ENCODE data around the gene ALK. TPM values are rescaled to one million over a fixed set of nuclear protein-coding genes. Genes with fewer than 3 reads are reported as not detected.

ALK gene
- total RNA-seq = not detected

DNA sequence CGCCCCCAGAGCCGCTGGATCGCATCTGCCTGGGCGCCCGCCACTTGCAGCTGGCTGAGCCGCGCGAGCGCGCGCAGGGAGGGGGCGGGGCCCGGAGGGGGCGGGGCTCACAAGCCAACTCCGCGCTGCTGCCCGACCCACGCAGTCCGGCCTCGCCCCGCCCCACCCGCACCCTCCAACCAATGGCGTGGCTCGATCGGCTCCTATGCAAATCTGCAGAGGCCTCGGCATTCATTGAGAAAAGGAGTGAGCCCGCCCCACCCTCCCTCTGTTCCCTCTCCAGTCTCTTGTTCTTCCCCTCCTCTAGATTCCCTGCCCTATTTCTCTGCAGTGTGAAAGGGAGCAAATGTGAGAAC, at the start of gene ALK:
TSS of gene ALK (minus strand) at position 27 of the 356 bp plus-strand sequence. CDS start 927 bp downstream, outside the sequence.
- H3K27me3 Mint-ChIP-seq = peaks cover 51% of the 10 kb centered on the region
- CTCF ChIA-PET = interaction anchor here (0.9 to 6.8 kb wide), 7 partner anchors 10 to 209 kb away, joined by 3 to 67 read pairs (median 3); no protein-coding TSS in a partner anchor
- no peak within 1 kb of the TSS for H3K4me3 Mint-ChIP-seq
- H3K36me3 Mint-ChIP-seq (ENCODE audit: low read depth) = no peaks in the 10 kb centered on the region
- DNase-seq (peak; percentile 82), ATAC-seq (peak; percentile 93)
- POLR2A ChIA-PET = interaction anchor here (1.2 kb wide), 1 partner anchor 10 kb away, joined by 3 read pairs; no protein-coding TSS in a partner anchor
- no peak within 1 kb of the TSS for H3K27ac Mint-ChIP-seq
- H3K4me1 Mint-ChIP-seq (ENCODE audit: low read depth) = peaks cover 8% of the 10 kb centered on the region
- TF ChIP-seq, protein P1, sequence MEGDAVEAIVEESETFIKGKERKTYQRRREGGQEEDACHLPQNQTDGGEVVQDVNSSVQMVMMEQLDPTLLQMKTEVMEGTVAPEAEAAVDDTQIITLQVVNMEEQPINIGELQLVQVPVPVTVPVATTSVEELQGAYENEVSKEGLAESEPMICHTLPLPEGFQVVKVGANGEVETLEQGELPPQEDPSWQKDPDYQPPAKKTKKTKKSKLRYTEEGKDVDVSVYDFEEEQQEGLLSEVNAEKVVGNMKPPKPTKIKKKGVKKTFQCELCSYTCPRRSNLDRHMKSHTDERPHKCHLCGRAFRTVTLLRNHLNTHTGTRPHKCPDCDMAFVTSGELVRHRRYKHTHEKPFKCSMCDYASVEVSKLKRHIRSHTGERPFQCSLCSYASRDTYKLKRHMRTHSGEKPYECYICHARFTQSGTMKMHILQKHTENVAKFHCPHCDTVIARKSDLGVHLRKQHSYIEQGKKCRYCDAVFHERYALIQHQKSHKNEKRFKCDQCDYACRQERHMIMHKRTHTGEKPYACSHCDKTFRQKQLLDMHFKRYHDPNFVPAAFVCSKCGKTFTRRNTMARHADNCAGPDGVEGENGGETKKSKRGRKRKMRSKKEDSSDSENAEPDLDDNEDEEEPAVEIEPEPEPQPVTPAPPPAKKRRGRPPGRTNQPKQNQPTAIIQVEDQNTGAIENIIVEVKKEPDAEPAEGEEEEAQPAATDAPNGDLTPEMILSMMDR (IDR thresholded peaks at IDR 0.05) = no peak
- intact Hi-C loops (cut with micrococcal nuclease) = loop anchor here (5.0 kb wide), 1 partner anchor 151 kb away; no protein-coding TSS in a partner anchor
- H3K9me3 Mint-ChIP-seq = no peaks in the 10 kb centered on the region

DNA sequence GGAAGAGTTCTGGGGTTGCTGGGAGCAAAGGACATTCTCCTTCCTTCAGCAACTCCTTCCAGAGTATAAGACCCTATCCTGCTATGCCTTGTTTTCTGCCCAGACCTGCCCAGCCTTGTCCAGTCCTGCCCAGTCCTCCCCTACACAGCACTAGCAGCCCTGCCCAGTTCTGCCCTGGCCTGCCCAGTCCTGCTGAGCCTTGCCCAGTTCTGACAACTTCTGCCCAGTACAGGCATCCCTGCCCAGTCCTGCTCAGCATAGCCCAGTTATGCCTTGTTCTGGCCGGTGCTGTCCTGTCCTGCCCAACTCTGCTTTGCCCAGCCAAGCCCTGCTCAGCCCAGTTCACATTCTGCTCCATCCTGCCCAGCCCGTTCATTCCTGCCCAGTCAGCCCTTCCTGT, 44.9 kb upstream of the ALK start:
- peaks cover 13% of the 10 kb centered on the region for H3K27me3 Mint-ChIP-seq
- TF ChIP-seq, protein P1 (IDR thresholded peaks at IDR 0.05) = no peak
- DNase-seq = no peak
- no peaks in the 10 kb centered on the region for H3K4me1 Mint-ChIP-seq (ENCODE audit: low read depth)
- ChIA-PET CTCF (no interaction called here), POLR2A (no interaction called here)
- ATAC-seq = no peak
- no peak overlapping the region for H3K4me3 Mint-ChIP-seq
- H3K27ac Mint-ChIP-seq = no peak overlapping the region
- no peaks in the 10 kb centered on the region for H3K36me3 Mint-ChIP-seq (ENCODE audit: low read depth)
- H3K9me3 Mint-ChIP-seq = no peaks in the 10 kb centered on the region
- intact Hi-C loops (cut with micrococcal nuclease) = no loop called here

DNA sequence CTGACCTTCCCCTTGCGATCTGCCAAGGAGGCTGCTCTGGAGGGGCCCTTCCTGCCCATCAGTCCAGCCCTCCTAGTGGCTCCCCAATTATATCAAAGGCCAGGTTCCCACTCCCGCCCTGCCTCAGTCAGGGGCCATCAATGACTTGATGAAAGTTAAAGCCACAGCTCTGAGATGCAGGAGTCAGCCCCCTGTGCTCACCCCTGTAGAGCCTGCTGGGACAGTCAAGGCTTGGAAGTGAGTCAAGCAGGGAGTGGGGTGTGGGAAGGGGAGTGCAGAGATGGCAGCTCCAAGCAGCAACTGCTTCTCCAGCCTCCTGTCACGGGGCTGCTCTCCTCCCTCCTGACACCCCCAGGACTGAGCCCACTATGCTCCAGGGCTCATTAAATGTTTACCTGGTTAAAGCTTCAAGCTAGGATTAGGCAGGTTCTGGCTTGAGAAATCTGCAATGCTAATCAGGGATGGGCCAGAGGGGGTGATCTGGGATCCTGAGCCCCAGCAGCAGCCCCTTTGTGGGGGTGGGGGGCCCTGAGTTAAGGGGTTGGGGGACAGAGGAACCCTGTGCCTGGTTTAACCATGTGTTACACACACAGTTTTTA, 42.7 kb upstream of the ALK start:
- H3K9me3 Mint-ChIP-seq = no peaks in the 10 kb centered on the region
- ATAC-seq (no peak), DNase-seq (no peak)
- no peaks in the 10 kb centered on the region for H3K4me1 Mint-ChIP-seq (ENCODE audit: low read depth)
- POLR2A ChIA-PET = no interaction called here
- no peaks in the 10 kb centered on the region for H3K36me3 Mint-ChIP-seq (ENCODE audit: low read depth)
- intact Hi-C loops (cut with micrococcal nuclease) = no loop called here
- H3K4me3 Mint-ChIP-seq = no peak overlapping the region
- CTCF ChIA-PET = no interaction called here
- no peak overlapping the region for H3K27ac Mint-ChIP-seq
- peaks cover 13% of the 10 kb centered on the region for H3K27me3 Mint-ChIP-seq
- TF ChIP-seq, protein P1 (IDR thresholded peaks at IDR 0.05) = no peak

DNA sequence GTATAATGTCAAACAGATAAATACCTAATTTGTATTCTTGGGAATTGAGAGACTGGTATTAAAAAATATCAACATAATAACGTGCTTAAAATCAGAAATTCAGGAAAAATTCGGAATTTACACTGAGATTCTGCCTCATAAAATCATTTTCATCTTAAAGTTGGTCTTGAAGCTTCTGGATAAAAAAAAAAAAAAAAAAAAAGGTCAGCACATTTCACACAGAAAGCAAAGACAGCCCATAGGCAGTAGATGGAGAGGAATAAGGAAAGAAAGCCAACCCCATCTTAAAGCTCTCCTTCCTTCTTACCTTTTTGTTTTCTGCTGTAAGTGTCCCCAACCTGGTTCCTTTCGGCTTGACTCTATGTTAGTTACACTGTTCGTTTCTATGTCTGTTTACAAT, 41.5 kb upstream of the ALK start:
- ChIA-PET CTCF (no interaction called here), POLR2A (no interaction called here)
- Mint-ChIP-seq H3K9me3 (no peaks in the 10 kb centered on the region), H3K4me1 (ENCODE audit: low read depth) (no peaks in the 10 kb centered on the region), H3K36me3 (ENCODE audit: low read depth) (no peaks in the 10 kb centered on the region), H3K27me3 (peaks cover 12% of the 10 kb centered on the region), H3K27ac (no peak overlapping the region), H3K4me3 (no peak overlapping the region)
- ATAC-seq (no peak), DNase-seq (no peak)
- TF ChIP-seq, protein P1 (IDR thresholded peaks at IDR 0.05) = no peak
- intact Hi-C loops (cut with micrococcal nuclease) = no loop called here

DNA sequence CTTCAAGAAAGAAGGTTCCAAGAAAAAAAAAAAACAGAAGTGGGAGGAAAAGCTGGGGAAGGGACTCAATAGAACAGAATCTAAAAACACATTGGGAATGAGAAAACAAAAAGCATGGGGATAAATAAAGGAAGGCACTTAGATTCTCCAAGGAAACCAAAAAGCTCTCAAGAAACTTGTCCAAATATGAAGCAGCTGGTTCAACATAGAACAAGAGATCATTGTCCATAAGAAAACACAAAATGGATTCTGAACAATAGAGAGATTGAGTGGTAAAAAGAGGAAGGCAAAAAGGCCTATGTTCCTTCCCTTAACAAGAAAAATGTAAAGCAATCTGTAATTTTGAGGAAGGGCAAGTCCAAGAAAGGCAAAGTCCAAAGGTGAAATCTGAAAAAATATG, 32.9 kb upstream of the ALK start:
- Mint-ChIP-seq H3K4me1 (ENCODE audit: low read depth) (no peaks in the 10 kb centered on the region), H3K9me3 (no peaks in the 10 kb centered on the region), H3K27me3 (peaks cover 11% of the 10 kb centered on the region), H3K4me3 (no peak overlapping the region), H3K27ac (no peak overlapping the region), H3K36me3 (ENCODE audit: low read depth) (no peaks in the 10 kb centered on the region)
- no peak for ATAC-seq
- TF ChIP-seq, protein P1 (IDR thresholded peaks at IDR 0.05) = no peak
- POLR2A ChIA-PET = interaction anchor here (0.5 kb wide), 1 partner anchor 429 kb away, joined by 3 read pairs; no protein-coding TSS in a partner anchor
- CTCF ChIA-PET = no interaction called here
- no peak for DNase-seq
- intact Hi-C loops (cut with micrococcal nuclease) = no loop called here
